SK-N-SH treated with all-trans-retinoic acid at 6 μM for 48 hours (cell line): ENCODE data around the gene WNK1.

ENCODE experiments used
- ATAC-seq: fragments of 200-7000 bp; cut with Tn5 transposase; 3 replicates; pipeline ENCODE4 v1.9.1; 2020; ENCODE audit warnings: mild to moderate bottlenecking, moderate library complexity
- ARNTL ChIP-seq: fragments of 450-650 bp; formaldehyde crosslinking; IDR thresholded peaks from 2 replicates; pipeline ENCODE4 v1.5.0; 2020; ENCODE audit warnings: low read depth, mild to moderate bottlenecking, moderate library complexity, borderline replicate concordance
- BACH2 ChIP-seq: fragments of 250-450 bp; sonication (Bioruptor Pico); IDR thresholded peaks from 2 replicates; pipeline ENCODE4 v1.9.0; 2021; ENCODE audit warnings: mild to moderate bottlenecking, borderline replicate concordance
- CSDC2 ChIP-seq: fragments of 250-450 bp; sonication (Bioruptor Pico); IDR thresholded peaks from 2 replicates; pipeline ENCODE4 v1.5.0; 2020; ENCODE audit warnings: mild to moderate bottlenecking, moderate library complexity
- CSRNP3 ChIP-seq: fragments of 250-450 bp; sonication (Bioruptor Pico); IDR thresholded peaks from 2 replicates; pipeline ENCODE4 v1.5.1; 2021; ENCODE audit warnings: mild to moderate bottlenecking, moderate library complexity
- ESRRG ChIP-seq: fragments of 250-450 bp; sonication (Bioruptor Pico); IDR thresholded peaks from 2 replicates; pipeline ENCODE4 v1.6.1; 2021; ENCODE audit warnings: mild to moderate bottlenecking
- GLIS3 ChIP-seq: fragments of 250-450 bp; sonication (Bioruptor Pico); IDR thresholded peaks from 2 replicates; pipeline ENCODE4 v1.5.0; 2020; ENCODE audit warnings: mild to moderate bottlenecking, moderate library complexity
- ISL1 ChIP-seq: fragments of 250-450 bp; sonication (Bioruptor Pico); IDR thresholded peaks from 2 replicates; pipeline ENCODE4 v2.1.2; 2022; ENCODE audit warnings: mild to moderate bottlenecking, moderate library complexity
- OSR1 ChIP-seq: fragments of 250-450 bp; sonication (Bioruptor Pico); IDR thresholded peaks from 2 replicates; pipeline ENCODE4 v1.8.0; 2022; ENCODE audit warnings: moderate library complexity, mild to moderate bottlenecking, inconsistent platforms
- PATZ1 ChIP-seq: fragments of 250-450 bp; sonication (Bioruptor Pico); IDR thresholded peaks from 2 replicates; pipeline ENCODE4 v1.8.0; 2020; ENCODE audit warnings: mild to moderate bottlenecking, moderate library complexity, borderline replicate concordance
- POU6F1 ChIP-seq: fragments of 250-450 bp; sonication (Bioruptor Pico); IDR thresholded peaks from 2 replicates; pipeline ENCODE4 v1.8.0; 2021; ENCODE audit warnings: low read depth, mild to moderate bottlenecking, moderate library complexity, borderline replicate concordance
- PPARA ChIP-seq: fragments of 250-450 bp; sonication (Bioruptor Pico); IDR thresholded peaks from 2 replicates; pipeline ENCODE4 v1.5.0; 2020; ENCODE audit warnings: mild to moderate bottlenecking, borderline replicate concordance
- RARB ChIP-seq: fragments of 250-450 bp; sonication (Bioruptor Pico); IDR thresholded peaks from 2 replicates; pipeline ENCODE4 v1.8.0; 2021; ENCODE audit warnings: mild to moderate bottlenecking, moderate library complexity
- SNAI2 ChIP-seq: fragments of 250-450 bp; sonication (Bioruptor Pico); IDR thresholded peaks from 2 replicates; pipeline ENCODE4 v1.5.0; 2020; ENCODE audit warnings: mild to moderate bottlenecking, moderate library complexity
- TCF4 ChIP-seq: fragments of 250-450 bp; sonication (Bioruptor Pico); IDR thresholded peaks from 2 replicates; pipeline ENCODE4 v1.8.0; 2021; ENCODE audit warnings: mild to moderate bottlenecking, moderate library complexity, borderline replicate concordance
- TOX ChIP-seq: fragments of 250-450 bp; sonication (Bioruptor Pico); IDR thresholded peaks from 2 replicates; pipeline ENCODE4 v1.8.0; 2021; ENCODE audit warnings: mild to moderate bottlenecking, moderate library complexity, borderline replicate concordance
- TSHZ2 ChIP-seq: fragments of 250-450 bp; sonication (Bioruptor Pico); IDR thresholded peaks from 2 replicates; pipeline ENCODE4 v1.5.0; 2020; ENCODE audit warnings: mild to moderate bottlenecking, moderate library complexity
- ZC3H10 ChIP-seq: fragments of 250-450 bp; sonication (Bioruptor Pico); IDR thresholded peaks from 2 replicates; pipeline ENCODE4 v1.5.1; 2021; ENCODE audit warnings: mild to moderate bottlenecking, moderate library complexity
- ZFP3 ChIP-seq: fragments of 250-450 bp; sonication (Bioruptor Pico); IDR thresholded peaks from 2 replicates; pipeline ENCODE4 v1.5.0; 2020; ENCODE audit warnings: mild to moderate bottlenecking, moderate library complexity
- ZNF565 ChIP-seq: fragments of 450-650 bp; formaldehyde crosslinking; conservative IDR thresholded peaks from 2 replicates; pipeline ENCODE4 v1.5.0; 2020; ENCODE audit warnings: low read depth, mild to moderate bottlenecking, moderate library complexity
- ZNF70 ChIP-seq: fragments of 450-650 bp; formaldehyde crosslinking; IDR thresholded peaks from 2 replicates; pipeline ENCODE4 v1.5.0; 2020; ENCODE audit warnings: mild to moderate bottlenecking, moderate library complexity
- ZNF8 ChIP-seq: fragments of 450-650 bp; formaldehyde crosslinking; IDR thresholded peaks from 2 replicates; pipeline ENCODE4 v1.5.0; 2020; ENCODE audit warnings: mild to moderate bottlenecking, moderate library complexity

WNK1 gene

GRCh38 chr12:910416-910815, 158.0 kb downstream of the WNK1 start:
- TF ChIP-seq ISL1 (CRISPR knock-in tag) (no peak), ZNF565 (CRISPR knock-in tag) (no peak)
- no peak for ATAC-seq

- ATAC-seq, result no peak
- TF ChIP-seq PPARA (CRISPR knock-in tag) (no peak), ZNF70 (CRISPR knock-in tag) (no peak), TCF4 (CRISPR knock-in tag) (no peak), ZNF8 (CRISPR knock-in tag) (no peak), PATZ1 (CRISPR knock-in tag) (no peak), SNAI2 (CRISPR knock-in tag) (no peak), BACH2 (CRISPR knock-in tag) (no peak), POU6F1 (no peak), ZC3H10 (CRISPR knock-in tag) (no peak), ZNF565 (CRISPR knock-in tag) (no peak), GLIS3 (CRISPR knock-in tag) (no peak), ESRRG (CRISPR knock-in tag) (no peak), OSR1 (CRISPR knock-in tag) (no peak), TOX (CRISPR knock-in tag) (no peak), CSDC2 (CRISPR knock-in tag) (no peak), TSHZ2 (CRISPR knock-in tag) (no peak), ARNTL (CRISPR knock-in tag) (no peak), CSRNP3 (CRISPR knock-in tag) (no peak), RARB (CRISPR knock-in tag) (no peak), ZFP3 (CRISPR knock-in tag) (no peak)
These were observed 158.9 kb downstream of the WNK1 start for GRCh38 chr12:911191-911826.

GRCh38 chr12:912466-913235, 160.3 kb downstream of the WNK1 start:
- ATAC-seq, result no peak
- no peak for TF ChIP-seq ZFP3 (CRISPR knock-in tag)
- no peak for TF ChIP-seq ZNF70 (CRISPR knock-in tag)
- no peak for TF ChIP-seq PATZ1 (CRISPR knock-in tag)
- TF ChIP-seq ZNF8 (CRISPR knock-in tag), result no peak
- no peak for TF ChIP-seq OSR1 (CRISPR knock-in tag)
- no peak for TF ChIP-seq GLIS3 (CRISPR knock-in tag)
- TF ChIP-seq TOX (CRISPR knock-in tag), result no peak
